Body of pancreas (tissue), 4 donors: Measurements from ENCODE around the gene MVB12B. TPM values are rescaled to one million over a fixed set of nuclear protein-coding genes. Genes with fewer than 3 reads are reported as not detected.

Experiments used
- ATAC-seq: fragments of 150-250 bp; one replicate; pipeline ENCODE4 v1.9.1; 2016
- DNase-seq, 4 donors: peaks; one replicate each; pipeline ENCODE4 v3.0.0-alpha.2; 2019
- H3K27ac ChIP-seq, 4 donors: fragments of 200-600 bp; sonication (generic); 1 replicate in 3 of 4; 2 replicates in 1 of 4; pipeline versions ENCODE4 v1.5.1 to v1.6.1; 2016 to 2019; ENCODE audit warnings: mild to moderate bottlenecking in 1 of 4, mixed read lengths in 1 of 4, moderate library complexity in 1 of 4
- H3K27me3 ChIP-seq, 2 donors: fragments of 200-600 bp; sonication (generic); one replicate each; pipeline ENCODE4 v1.6.0; 2016; ENCODE audit warnings: mild to moderate bottlenecking in 1 of 2
- H3K36me3 ChIP-seq, 2 donors: fragments of 200-600 bp; sonication (generic); replicated peaks in 1 of 2; 2 replicates each; pipeline ENCODE4 v1.5.1; 2016; ENCODE audit warnings: low read depth in 2 of 2; ENCODE audit not compliant: insufficient read depth in 1 of 2
- H3K4me1 ChIP-seq: fragments of 200-600 bp; sonication (generic); one replicate; pipeline ENCODE4 v1.6.0; 2016
- H3K4me3 ChIP-seq, 2 donors: fragments of 200-600 bp; sonication (generic); 1 replicate in 1 of 2; 2 replicates in 1 of 2; pipeline ENCODE4 v1.5.1; 2016 to 2019
- H3K9me3 ChIP-seq, 3 donors: fragments of 200-600 bp; sonication (generic); 1 replicate in 2 of 3; 2 replicates in 1 of 3; pipeline ENCODE4 v1.5.1; 2016
- POLR2A ChIP-seq, 3 donors: fragments of 450-650 bp; IDR thresholded peaks; one replicate each; pipeline ENCODE4 v1.6.1; 2016; ENCODE audit warnings: antibody characterized with exemption in 3 of 3, mild to moderate bottlenecking in 2 of 3
- WGBS, 2 donors: methylation state at CpG; one replicate each; pipeline ENCODE4 v1.1.5; 2017; 5-methylcytosine and 5-hydroxymethylcytosine counted together
- intact Hi-C: fragments of 100-400 bp; cut with DNase I; formaldehyde crosslinking; loops from one replicate; pipeline ENCODE4 v1.15.1; 2023
- total RNA-seq, 2 donors: library from RNA; depleted of rRNA; stranded (reverse); fragments of >200 nt; gene quantifications; one replicate each; pipeline ENCODE4 v1.1.0, GENCODE V29; 2016
- TF ChIP-seq, protein P1 (sequence below), 7 experiments: fragments of 450-650 bp in 4 of 7; fragments of 200-600 bp in 3 of 7; sonication (generic) in 3 of 7; IDR thresholded peaks; one replicate each; pipeline ENCODE4 v1.5.1; 2016 to 2019; ENCODE audit warnings: antibody characterized with exemption in 7 of 7

MVB12B gene
- total RNA-seq, 2 donors from 2014 or later: 5.2 to 9.9 TPM

DNA sequence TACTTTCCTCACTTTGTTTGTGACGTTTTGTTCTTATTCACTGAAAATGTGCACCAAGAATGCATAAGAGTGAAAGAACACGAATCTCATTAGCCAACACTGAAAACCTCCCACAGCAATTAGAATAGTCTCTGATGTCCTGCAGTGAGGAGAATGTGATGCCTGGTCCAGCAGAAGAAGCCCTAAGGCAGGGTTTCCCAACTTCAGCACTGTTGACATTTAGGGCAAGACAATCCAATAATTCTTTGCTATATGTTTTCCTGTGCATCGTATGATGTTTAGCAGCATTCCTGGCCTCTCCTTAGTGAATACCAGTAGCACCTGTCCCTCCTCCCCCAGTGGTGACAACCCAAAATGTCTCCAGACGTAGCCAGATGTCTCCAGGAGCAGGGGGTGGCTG lies 14.8 kb downstream of the MVB12B start:
- 85 to 87% methylated on average over 4 of the region's 4 CpGs for WGBS, 2 donors
- Histone ChIP-seq H3K4me3 (no peak overlapping the region), H3K36me3 (no peaks in the 10 kb centered on the region), H3K9me3 (no peaks in the 10 kb centered on the region), H3K4me1 (peaks cover 7% of the 10 kb centered on the region), H3K27me3 (no peaks in the 10 kb centered on the region), H3K27ac (no peak overlapping the region)
- intact Hi-C loops: no loop called here
- TF ChIP-seq, protein P1, sequence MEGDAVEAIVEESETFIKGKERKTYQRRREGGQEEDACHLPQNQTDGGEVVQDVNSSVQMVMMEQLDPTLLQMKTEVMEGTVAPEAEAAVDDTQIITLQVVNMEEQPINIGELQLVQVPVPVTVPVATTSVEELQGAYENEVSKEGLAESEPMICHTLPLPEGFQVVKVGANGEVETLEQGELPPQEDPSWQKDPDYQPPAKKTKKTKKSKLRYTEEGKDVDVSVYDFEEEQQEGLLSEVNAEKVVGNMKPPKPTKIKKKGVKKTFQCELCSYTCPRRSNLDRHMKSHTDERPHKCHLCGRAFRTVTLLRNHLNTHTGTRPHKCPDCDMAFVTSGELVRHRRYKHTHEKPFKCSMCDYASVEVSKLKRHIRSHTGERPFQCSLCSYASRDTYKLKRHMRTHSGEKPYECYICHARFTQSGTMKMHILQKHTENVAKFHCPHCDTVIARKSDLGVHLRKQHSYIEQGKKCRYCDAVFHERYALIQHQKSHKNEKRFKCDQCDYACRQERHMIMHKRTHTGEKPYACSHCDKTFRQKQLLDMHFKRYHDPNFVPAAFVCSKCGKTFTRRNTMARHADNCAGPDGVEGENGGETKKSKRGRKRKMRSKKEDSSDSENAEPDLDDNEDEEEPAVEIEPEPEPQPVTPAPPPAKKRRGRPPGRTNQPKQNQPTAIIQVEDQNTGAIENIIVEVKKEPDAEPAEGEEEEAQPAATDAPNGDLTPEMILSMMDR (IDR thresholded peaks at IDR 0.05): no peak
- no peak for TF ChIP-seq POLR2A (IDR thresholded peaks at IDR 0.05)
- DNase-seq (no peak), ATAC-seq (no peak)

GRCh38 chr9:126341902-126342301 lies 15.3 kb downstream of the MVB12B start:
- 91 to 93% methylated on average over 4 of the region's 4 CpGs for WGBS, 2 donors
- TF ChIP-seq, protein P1 (IDR thresholded peaks at IDR 0.05): no peak
- TF ChIP-seq POLR2A (IDR thresholded peaks at IDR 0.05): no peak
- DNase-seq (no peak), ATAC-seq (no peak)
- Histone ChIP-seq H3K27me3 (no peaks in the 10 kb centered on the region), H3K36me3 (no peaks in the 10 kb centered on the region), H3K9me3 (no peaks in the 10 kb centered on the region), H3K4me3 (no peak overlapping the region), H3K27ac (no peak overlapping the region), H3K4me1 (peaks cover 7% of the 10 kb centered on the region)
- intact Hi-C loops: no loop called here

DNA sequence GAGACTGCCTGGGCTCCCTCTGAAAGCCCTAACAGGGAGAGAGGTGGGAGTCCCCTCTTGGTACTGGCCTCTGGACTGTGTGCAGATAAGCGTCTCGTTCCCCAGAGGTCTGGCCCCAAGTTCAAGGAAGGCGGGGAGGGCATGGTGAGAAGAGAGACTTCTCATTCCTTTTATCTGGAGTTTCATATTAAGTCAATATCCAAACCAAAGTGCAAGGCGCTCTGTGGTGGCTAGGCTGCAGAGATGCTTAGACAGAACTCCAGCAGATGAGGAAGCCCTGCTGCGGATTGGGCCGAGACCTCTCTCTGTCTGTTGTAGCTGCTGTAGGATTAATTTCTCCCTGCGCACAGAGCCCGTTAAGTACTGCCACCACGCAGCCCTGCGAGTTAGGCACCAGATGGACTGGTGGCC lies 16.0 kb downstream of the MVB12B start:
- Histone ChIP-seq H3K9me3 (no peaks in the 10 kb centered on the region), H3K4me1 (peaks cover 6% of the 10 kb centered on the region), H3K27me3 (no peaks in the 10 kb centered on the region), H3K27ac (no peak overlapping the region), H3K4me3 (no peak overlapping the region), H3K36me3 (no peaks in the 10 kb centered on the region)
- intact Hi-C loops: no loop called here
- DNase-seq (no peak), ATAC-seq (no peak)
- WGBS, 2 donors: 89 to 91% methylated on average over 6 to 10 of the region's 10 CpGs
- TF ChIP-seq, protein P1 (IDR thresholded peaks at IDR 0.05): no peak
- no peak for TF ChIP-seq POLR2A (IDR thresholded peaks at IDR 0.05)

DNA sequence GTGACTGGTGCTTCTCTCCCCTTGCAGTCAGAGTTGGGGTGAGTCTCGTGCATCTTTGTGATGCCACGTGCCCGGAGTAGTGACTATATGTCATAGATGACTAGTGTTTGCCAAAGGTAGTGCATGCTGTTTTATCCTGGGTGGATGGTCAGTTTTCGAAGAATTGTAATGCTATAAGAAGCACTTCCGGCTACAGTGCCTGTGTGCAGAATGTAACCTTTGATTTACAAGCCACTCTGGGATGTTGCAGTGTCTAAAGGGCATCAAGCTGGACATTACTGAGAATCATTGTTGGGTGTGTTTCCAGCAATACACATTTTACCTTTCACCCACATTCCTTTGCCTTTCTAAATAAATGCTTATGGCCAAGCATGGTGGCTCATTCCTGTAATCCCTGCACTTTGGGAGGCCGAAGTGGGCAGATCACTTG lies 16.7 kb downstream of the MVB12B start:
- Histone ChIP-seq H3K27me3 (no peaks in the 10 kb centered on the region), H3K4me3 (no peak overlapping the region), H3K27ac (no peak overlapping the region), H3K36me3 (no peaks in the 10 kb centered on the region), H3K9me3 (no peaks in the 10 kb centered on the region), H3K4me1 (no peaks in the 10 kb centered on the region)
- ATAC-seq: no peak
- DNase-seq: no peak
- intact Hi-C loops: no loop called here
- 95 to 98% methylated on average over 6 of the region's 6 CpGs for WGBS, 2 donors
- TF ChIP-seq, protein P1 (IDR thresholded peaks at IDR 0.05): no peak
- TF ChIP-seq POLR2A (IDR thresholded peaks at IDR 0.05): no peak

GRCh38 chr9:126346031-126346430 lies 19.4 kb downstream of the MVB12B start:
- no peak overlapping the region for H3K27ac ChIP-seq
- TF ChIP-seq POLR2A (IDR thresholded peaks at IDR 0.05): no peak
- TF ChIP-seq, protein P1 (IDR thresholded peaks at IDR 0.05): no peak
- H3K4me1 ChIP-seq: no peaks in the 10 kb centered on the region

More at GRCh38 chr9:126346031-126346430, 19.4 kb downstream of the MVB12B start:
- Histone ChIP-seq H3K27me3 (no peaks in the 10 kb centered on the region), H3K4me3 (no peak overlapping the region), H3K9me3 (no peaks in the 10 kb centered on the region), H3K36me3 (no peaks in the 10 kb centered on the region)
- WGBS, 2 donors: 77 to 84% methylated on average over 9 of the region's 9 CpGs
- DNase-seq (no peak), ATAC-seq (no peak)
- intact Hi-C loops: no loop called here
